HCT116 (cell line): ENCODE data around the gene SV2A. TPM values are rescaled to one million over a fixed set of nuclear protein-coding genes. Genes with fewer than 3 reads are reported as not detected.

Experiments used
- ATAC-seq: fragments of 200-7000 bp; cut with Tn5 transposase; 2 replicates; pipeline ENCODE4 v1.9.1; 2020; ENCODE audit warnings: mild to moderate bottlenecking, moderate library complexity
- BruUV-seq: library from RNA; stranded (reverse); fragments of 400-500 nt; replicated peaks from 2 replicates; lab custom pipeline; 2021; lab: Mats Ljungman, UMichigan
- CTCF ChIA-PET: fragments of 300-600 bp; sonication (Branson Sonifier 250); formaldehyde crosslinking; loops from one replicate; lab custom pipeline; 2021; ENCODE audit warnings: antibody characterized with exemption; lab: Charles Lee
- POLR2A ChIA-PET: fragments of 300-600, 350-600 bp; sonication (Branson Sonifier 250); formaldehyde crosslinking; loops from one replicate; lab custom pipeline; 2021; ENCODE audit warnings: antibody characterized with exemption; lab: Charles Lee
- RAD21 ChIA-PET, 2 experiments: fragments of 300-600 bp; sonication (Branson Sonifier 250); formaldehyde crosslinking; loops; one replicate each; lab custom pipeline; 2023; ENCODE audit warnings: low total read pairs in 2 of 2; ENCODE audit not compliant: uncharacterized antibody in 2 of 2, unreplicated experiment in 2 of 2, low non-redundant PET in 1 of 2; lab: Charles Lee
- DNase-seq: peaks from one replicate; pipeline ENCODE4 v3.0.0-alpha.2; 2010; ENCODE audit warnings: low read depth, low spot score
- H2AFZ ChIP-seq: fragments of 200-600 bp; shearing (Covaris generic), sonication (generic); 2 replicates; pipeline ENCODE4 v1.6.1; 2017; ENCODE audit warnings: low read depth, mixed run types, mixed read lengths, antibody characterized with exemption, low read length; ENCODE audit not compliant: poor library complexity, severe bottlenecking
- H3K27ac ChIP-seq: 2 replicates; pipeline ENCODE4 v1.5.1; 2012; ENCODE audit warnings: low read depth, low read length
- H3K27me3 ChIP-seq: fragments of 200-600 bp; sonication (generic); 2 replicates; pipeline ENCODE4 v1.6.1; 2016; ENCODE audit warnings: mixed run types, low read length, mixed read lengths; ENCODE audit not compliant: insufficient read depth
- H3K36me3 ChIP-seq, 2 experiments: fragments of 200-500 bp in 1 of 2; fragments of 200-600 bp in 1 of 2; sonication (Bioruptor generic) in 1 of 2; sonication (generic) in 1 of 2; 2 replicates each; pipeline versions ENCODE4 v1.5.1 to v1.6.1; 2014 to 2016; ENCODE audit warnings: low read length in 2 of 2, inconsistent platforms in 1 of 2, mixed read lengths in 1 of 2, mixed run types in 1 of 2; ENCODE audit not compliant: insufficient read depth in 2 of 2, control insufficient read depth in 1 of 2
- H3K4me1 ChIP-seq, 2 experiments: fragments of 200-600 bp in 1 of 2; sonication (generic) in 1 of 2; 2 replicates each; pipeline versions ENCODE4 v1.5.1 to v1.6.1; 2012 to 2017; ENCODE audit warnings: low read length in 2 of 2, inconsistent platforms in 1 of 2, mild to moderate bottlenecking in 1 of 2, mixed read lengths in 1 of 2, mixed run types in 1 of 2, moderate library complexity in 1 of 2; ENCODE audit not compliant: insufficient read depth in 2 of 2, control insufficient read depth in 1 of 2
- H3K4me2 ChIP-seq: fragments of 200-600 bp; sonication (generic); 2 replicates; pipeline ENCODE4 v1.6.1; 2017; ENCODE audit warnings: mixed run types, low read length, mixed read lengths
- H3K4me3 ChIP-seq, 2 experiments: fragments of 200-600 bp in 1 of 2; sonication (generic) in 1 of 2; replicated peaks in 1 of 2; 2 replicates each; pipeline ENCODE4 v1.5.1; 2011 to 2016; ENCODE audit warnings: low read length in 2 of 2, control low read depth in 1 of 2, low read depth in 1 of 2, mild to moderate bottlenecking in 1 of 2, mixed read lengths in 1 of 2, mixed run types in 1 of 2
- H3K79me2 ChIP-seq: fragments of 200-600 bp; sonication (generic); 2 replicates; pipeline ENCODE4 v1.6.1; 2017; ENCODE audit warnings: mild to moderate bottlenecking, mixed run types, low read length, moderate library complexity, mixed read lengths; ENCODE audit not compliant: insufficient read depth
- H3K9ac ChIP-seq: fragments of 200-600 bp; sonication (generic); 2 replicates; pipeline ENCODE4 v1.6.1; 2016; ENCODE audit warnings: low read length, mixed read lengths
- H3K9me2 ChIP-seq: fragments of 200-600 bp; sonication (generic), shearing (Covaris generic); 2 replicates; pipeline ENCODE4 v1.6.1; 2017; ENCODE audit warnings: mixed run types, mild to moderate bottlenecking, moderate library complexity; ENCODE audit not compliant: insufficient read depth
- H3K9me3 ChIP-seq, 2 experiments: fragments of 200-500 bp in 1 of 2; fragments of 200-600 bp in 1 of 2; sonication (Bioruptor generic) in 1 of 2; sonication (generic) in 1 of 2; 2 replicates each; pipeline ENCODE4 v1.6.1; 2014 to 2017; ENCODE audit warnings: low read length in 2 of 2, mixed read lengths in 2 of 2, inconsistent platforms in 1 of 2, low read depth in 1 of 2, mild to moderate bottlenecking in 1 of 2, mixed run types in 1 of 2, moderate library complexity in 1 of 2; ENCODE audit not compliant: control insufficient read depth in 1 of 2, insufficient read depth in 1 of 2
- H4K20me1 ChIP-seq: fragments of 200-600 bp; sonication (generic), shearing (Covaris generic); 2 replicates; pipeline ENCODE4 v1.6.1; 2017; ENCODE audit warnings: mixed run types, mild to moderate bottlenecking, moderate library complexity; ENCODE audit not compliant: insufficient read depth
- CBX3 ChIP-seq: IDR thresholded peaks from 2 replicates; pipeline ENCODE4 v1.6.1; 2012; ENCODE audit warnings: low read depth
- EGR1 ChIP-seq: IDR thresholded peaks from 2 replicates; pipeline ENCODE4 v1.6.1; 2012; ENCODE audit warnings: low read depth
- EZH2 ChIP-seq: fragments of 200-600 bp; sonication (generic); IDR thresholded peaks from 2 replicates; pipeline ENCODE4 v1.6.1; 2017; ENCODE audit warnings: antibody characterized with exemption, mixed run types
- EZH2phosphoT487 ChIP-seq: fragments of 200-600 bp; IDR thresholded peaks from 2 replicates; pipeline ENCODE4 v1.6.1; 2018; ENCODE audit warnings: antibody characterized with exemption, borderline replicate concordance
- FOSL1 ChIP-seq: IDR thresholded peaks from 2 replicates; pipeline ENCODE4 v1.6.1; 2012; ENCODE audit warnings: low read depth
- JUND ChIP-seq: IDR thresholded peaks from 2 replicates; pipeline ENCODE4 v1.6.1; 2012
- MAX ChIP-seq: IDR thresholded peaks from 2 replicates; pipeline ENCODE4 v1.6.1; 2012
- POLR2AphosphoS5 ChIP-seq: IDR thresholded peaks from 2 replicates; pipeline ENCODE4 v1.6.1; 2011; ENCODE audit warnings: mild to moderate bottlenecking, low read depth, low read length, moderate library complexity
- RAD21 ChIP-seq: IDR thresholded peaks from 2 replicates; pipeline ENCODE4 v1.6.1; 2012; ENCODE audit warnings: low read depth, mild to moderate bottlenecking
- SP1 ChIP-seq: IDR thresholded peaks from 2 replicates; pipeline ENCODE4 v1.6.1; 2012; ENCODE audit warnings: low read depth
- TCF7L2 ChIP-seq: IDR thresholded peaks from 2 replicates; pipeline ENCODE4 v1.7.0; 2011; ENCODE audit warnings: borderline replicate concordance, inconsistent platforms; ENCODE audit not compliant: insufficient read depth, insufficient read length; ENCODE audit errors: extremely low read depth
- YY1 ChIP-seq: IDR thresholded peaks from 2 replicates; pipeline ENCODE4 v1.6.1; 2011; ENCODE audit warnings: low read length, low read depth, moderate library complexity, mild to moderate bottlenecking; ENCODE audit not compliant: insufficient replicate concordance; ENCODE audit errors: extremely low read depth
- ZFX ChIP-seq: fragments of 450-650 bp; IDR thresholded peaks from 2 replicates; pipeline ENCODE4 v1.6.1; 2017
- ZNF274 ChIP-seq: fragments of 200-500 bp; sonication (Bioruptor generic); IDR thresholded peaks from 2 replicates; pipeline ENCODE4 v1.6.1; 2014; ENCODE audit warnings: mild to moderate bottlenecking, low read depth, low read length, inconsistent platforms
- intact Hi-C: fragments of 100-400 bp; cut with micrococcal nuclease; formaldehyde crosslinking; loops from 2 replicates; pipeline ENCODE4 v1.10.0; 2022
- total RNA-seq: library from RNA; stranded (reverse); gene quantifications from one replicate; pipeline ENCODE4 v1.2.1, GENCODE V29; 2021; ENCODE audit not compliant: unreplicated experiment
- TF ChIP-seq, protein P1 (sequence below): IDR thresholded peaks from 2 replicates; pipeline ENCODE4 v1.6.1; 2012
- TF ChIP-seq, protein P2 (sequence below): IDR thresholded peaks from 2 replicates; pipeline ENCODE4 v1.6.1; 2012; ENCODE audit warnings: low read depth

Gene SV2A
- total RNA-seq, 1 experiment from 2014 or later, result 0.15 TPM

- Histone ChIP-seq H4K20me1 (no peaks in the 10 kb centered on the region), H3K9ac (no peak overlapping the region), H2AFZ (no peak overlapping the region), H3K4me3 (no peak overlapping the region), H3K36me3 (peaks cover 18 to 30% of the 10 kb centered on the region in 2 experiments; a peak in 3 of 4 replicates), H3K4me2 (no peak overlapping the region), H3K27ac (no peak overlapping the region), H3K27me3 (no peaks in the 10 kb centered on the region), H3K9me3 (no peaks in the 10 kb centered on the region), H3K4me1 (no peaks in the 10 kb centered on the region), H3K79me2 (no peaks in the 10 kb centered on the region), H3K9me2 (no peaks in the 10 kb centered on the region)
- DNase-seq (no peak), ATAC-seq (no peak)
- CTCF ChIA-PET, result interaction anchor here (1.8 to 2.4 kb wide), 4 partner anchors 87 to 224 kb away, joined by 6 to 14 read pairs (median 8); no protein-coding TSS in a partner anchor
- POLR2A ChIA-PET, result no interaction called here
- RAD21 ChIA-PET, result no interaction called here
- TF ChIP-seq ZNF274, result no peak
- no peak for TF ChIP-seq JUND
- TF ChIP-seq EZH2phosphoT487, result no peak
- no peak for TF ChIP-seq YY1
- TF ChIP-seq TCF7L2, result no peak
- no peak for TF ChIP-seq SP1
- TF ChIP-seq, protein P1, sequence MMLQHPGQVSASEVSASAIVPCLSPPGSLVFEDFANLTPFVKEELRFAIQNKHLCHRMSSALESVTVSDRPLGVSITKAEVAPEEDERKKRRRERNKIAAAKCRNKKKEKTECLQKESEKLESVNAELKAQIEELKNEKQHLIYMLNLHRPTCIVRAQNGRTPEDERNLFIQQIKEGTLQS, result no peak
- intact Hi-C loops, result no loop called here
- BruUV-seq, result no TSS peak
These were observed 45.7 kb upstream of the SV2A start for GRCh38 chr1:149963358-149963757.

- ChIA-PET CTCF (interaction anchor here (0.6 to 2.4 kb wide), 8 partner anchors 14 to 225 kb away, joined by 3 to 14 read pairs (median 5); no protein-coding TSS in a partner anchor), POLR2A (interaction anchor here (1.1 kb wide), 1 partner anchor 75 kb away, joined by 6 read pairs; a partner anchor contains a TSS), RAD21 (interaction anchor here in 1 of 2 experiments (0.5 kb wide), 1 partner anchor 88 kb away, joined by 4 read pairs; no protein-coding TSS in a partner anchor)
- no peaks in the 10 kb centered on the region for H3K27me3 ChIP-seq
- no peaks in the 10 kb centered on the region for H4K20me1 ChIP-seq
- H3K4me1 ChIP-seq, result no peaks in the 10 kb centered on the region
- BruUV-seq, result no TSS peak
- no peak for TF ChIP-seq ZNF274
- no peak for TF ChIP-seq MAX
- TF ChIP-seq YY1, result no peak
- TF ChIP-seq CBX3, result no peak
- TF ChIP-seq, protein P2, sequence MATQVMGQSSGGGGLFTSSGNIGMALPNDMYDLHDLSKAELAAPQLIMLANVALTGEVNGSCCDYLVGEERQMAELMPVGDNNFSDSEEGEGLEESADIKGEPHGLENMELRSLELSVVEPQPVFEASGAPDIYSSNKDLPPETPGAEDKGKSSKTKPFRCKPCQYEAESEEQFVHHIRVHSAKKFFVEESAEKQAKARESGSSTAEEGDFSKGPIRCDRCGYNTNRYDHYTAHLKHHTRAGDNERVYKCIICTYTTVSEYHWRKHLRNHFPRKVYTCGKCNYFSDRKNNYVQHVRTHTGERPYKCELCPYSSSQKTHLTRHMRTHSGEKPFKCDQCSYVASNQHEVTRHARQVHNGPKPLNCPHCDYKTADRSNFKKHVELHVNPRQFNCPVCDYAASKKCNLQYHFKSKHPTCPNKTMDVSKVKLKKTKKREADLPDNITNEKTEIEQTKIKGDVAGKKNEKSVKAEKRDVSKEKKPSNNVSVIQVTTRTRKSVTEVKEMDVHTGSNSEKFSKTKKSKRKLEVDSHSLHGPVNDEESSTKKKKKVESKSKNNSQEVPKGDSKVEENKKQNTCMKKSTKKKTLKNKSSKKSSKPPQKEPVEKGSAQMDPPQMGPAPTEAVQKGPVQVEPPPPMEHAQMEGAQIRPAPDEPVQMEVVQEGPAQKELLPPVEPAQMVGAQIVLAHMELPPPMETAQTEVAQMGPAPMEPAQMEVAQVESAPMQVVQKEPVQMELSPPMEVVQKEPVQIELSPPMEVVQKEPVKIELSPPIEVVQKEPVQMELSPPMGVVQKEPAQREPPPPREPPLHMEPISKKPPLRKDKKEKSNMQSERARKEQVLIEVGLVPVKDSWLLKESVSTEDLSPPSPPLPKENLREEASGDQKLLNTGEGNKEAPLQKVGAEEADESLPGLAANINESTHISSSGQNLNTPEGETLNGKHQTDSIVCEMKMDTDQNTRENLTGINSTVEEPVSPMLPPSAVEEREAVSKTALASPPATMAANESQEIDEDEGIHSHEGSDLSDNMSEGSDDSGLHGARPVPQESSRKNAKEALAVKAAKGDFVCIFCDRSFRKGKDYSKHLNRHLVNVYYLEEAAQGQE, result no peak
- TF ChIP-seq EZH2, result no peak
- no peak for TF ChIP-seq FOSL1
- no peak for TF ChIP-seq RAD21
- TF ChIP-seq POLR2AphosphoS5, result no peak
- TF ChIP-seq EGR1, result no peak
- TF ChIP-seq TCF7L2, result no peak
- TF ChIP-seq, protein P1, result no peak
- no peak for TF ChIP-seq ZFX
- no peaks in the 10 kb centered on the region for H3K9me3 ChIP-seq
- DNase-seq (no peak), ATAC-seq (no peak)
- H2AFZ ChIP-seq, result no peak overlapping the region
- H3K4me3 ChIP-seq, result no peak overlapping the region
- peak overlapping the region; percentile 33; the same call in 1 of the 2 replicates for H3K27ac ChIP-seq
- H3K79me2 ChIP-seq, result no peaks in the 10 kb centered on the region
- no peak overlapping the region for H3K4me2 ChIP-seq
- no peaks in the 10 kb centered on the region for H3K9me2 ChIP-seq
- peaks cover 21 to 33% of the 10 kb centered on the region in 2 experiments; a peak in 3 of 4 replicates for H3K36me3 ChIP-seq
- intact Hi-C loops, result loop anchor here (1.0 kb wide), 3 partner anchors 88 to 225 kb away; no protein-coding TSS in a partner anchor
- H3K9ac ChIP-seq, result no peak overlapping the region
These were observed 45.1 kb upstream of the SV2A start for GRCh38 chr1:149962736-149963135.
